MM.1S (cell line): ENCODE results near the gene AGBL4.

Source experiments
- EZH2phosphoT487 ChIP-seq: fragments of 300-600 bp; sonication (generic); IDR thresholded peaks from 2 replicates; pipeline ENCODE4 v1.6.1; 2018; ENCODE audit warnings: antibody characterized with exemption, low read length
- TF ChIP-seq, protein P1 (sequence below): fragments of 300-600 bp; sonication (generic); IDR thresholded peaks from 2 replicates; pipeline ENCODE4 v1.5.1; 2016; ENCODE audit warnings: antibody characterized with exemption, low read length, mixed read lengths

DNA sequence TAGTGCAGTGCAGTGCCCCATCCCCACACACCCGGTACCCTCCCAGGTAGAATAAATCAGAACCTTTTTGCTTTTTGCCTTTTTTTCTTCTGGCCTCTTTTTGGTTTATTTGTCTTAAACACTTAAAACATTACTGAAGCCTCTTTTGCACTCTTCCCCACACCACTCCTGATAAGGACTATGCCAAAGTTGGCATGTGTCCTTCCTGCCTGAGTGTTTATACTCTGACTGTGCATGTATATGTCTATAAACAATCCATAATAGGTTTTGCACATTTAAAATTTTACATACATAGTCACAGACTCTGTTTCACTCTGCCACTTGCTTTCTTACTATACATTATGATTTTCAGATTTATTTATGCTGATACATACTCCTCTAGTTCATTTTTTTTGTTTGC lies 1306.7 kb downstream of the AGBL4 start:
- TF ChIP-seq, protein P1, sequence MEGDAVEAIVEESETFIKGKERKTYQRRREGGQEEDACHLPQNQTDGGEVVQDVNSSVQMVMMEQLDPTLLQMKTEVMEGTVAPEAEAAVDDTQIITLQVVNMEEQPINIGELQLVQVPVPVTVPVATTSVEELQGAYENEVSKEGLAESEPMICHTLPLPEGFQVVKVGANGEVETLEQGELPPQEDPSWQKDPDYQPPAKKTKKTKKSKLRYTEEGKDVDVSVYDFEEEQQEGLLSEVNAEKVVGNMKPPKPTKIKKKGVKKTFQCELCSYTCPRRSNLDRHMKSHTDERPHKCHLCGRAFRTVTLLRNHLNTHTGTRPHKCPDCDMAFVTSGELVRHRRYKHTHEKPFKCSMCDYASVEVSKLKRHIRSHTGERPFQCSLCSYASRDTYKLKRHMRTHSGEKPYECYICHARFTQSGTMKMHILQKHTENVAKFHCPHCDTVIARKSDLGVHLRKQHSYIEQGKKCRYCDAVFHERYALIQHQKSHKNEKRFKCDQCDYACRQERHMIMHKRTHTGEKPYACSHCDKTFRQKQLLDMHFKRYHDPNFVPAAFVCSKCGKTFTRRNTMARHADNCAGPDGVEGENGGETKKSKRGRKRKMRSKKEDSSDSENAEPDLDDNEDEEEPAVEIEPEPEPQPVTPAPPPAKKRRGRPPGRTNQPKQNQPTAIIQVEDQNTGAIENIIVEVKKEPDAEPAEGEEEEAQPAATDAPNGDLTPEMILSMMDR: no peak
- TF ChIP-seq EZH2phosphoT487: no peak
